Fibroblast of lung (primary cell): ENCODE measurements around the gene NDUFAF2.

Source experiments
- EZH2 ChIP-seq: IDR thresholded peaks from 2 replicates; pipeline ENCODE4 v1.5.1; 2012; ENCODE audit warnings: low read length, control low read depth, mild to moderate bottlenecking; ENCODE audit errors: missing control alignments
- TF ChIP-seq, protein P1 (sequence below), 2 donors: IDR thresholded peaks in 1 of 2; conservative IDR thresholded peaks in 1 of 2; 1 replicate in 1 of 2; 2 replicates in 1 of 2; pipeline ENCODE4 v1.5.1; 2011 to 2012; ENCODE audit warnings: low read length in 2 of 2, control low read depth in 1 of 2, inconsistent platforms in 1 of 2, low read depth in 1 of 2, mild to moderate bottlenecking in 1 of 2

DNA sequence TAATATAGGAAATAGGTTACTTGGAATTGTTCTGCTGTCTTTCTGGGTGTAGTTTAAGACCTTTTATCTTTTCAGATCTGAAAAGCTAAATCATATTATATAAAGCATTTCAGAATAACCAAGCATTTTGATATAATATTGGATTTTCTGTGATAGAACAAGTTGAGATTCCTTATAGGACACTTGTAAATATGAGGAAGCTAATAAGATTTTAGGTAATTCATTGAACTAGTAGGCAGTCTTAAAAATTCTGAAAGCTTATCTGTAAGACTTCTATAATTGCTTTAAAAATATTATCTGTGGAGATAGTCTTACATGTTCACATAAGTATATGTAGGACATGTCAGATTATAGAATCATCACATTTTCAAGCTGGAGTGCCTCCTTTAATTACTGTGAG is 114.5 kb downstream of the NDUFAF2 start:
- TF ChIP-seq, protein P1, sequence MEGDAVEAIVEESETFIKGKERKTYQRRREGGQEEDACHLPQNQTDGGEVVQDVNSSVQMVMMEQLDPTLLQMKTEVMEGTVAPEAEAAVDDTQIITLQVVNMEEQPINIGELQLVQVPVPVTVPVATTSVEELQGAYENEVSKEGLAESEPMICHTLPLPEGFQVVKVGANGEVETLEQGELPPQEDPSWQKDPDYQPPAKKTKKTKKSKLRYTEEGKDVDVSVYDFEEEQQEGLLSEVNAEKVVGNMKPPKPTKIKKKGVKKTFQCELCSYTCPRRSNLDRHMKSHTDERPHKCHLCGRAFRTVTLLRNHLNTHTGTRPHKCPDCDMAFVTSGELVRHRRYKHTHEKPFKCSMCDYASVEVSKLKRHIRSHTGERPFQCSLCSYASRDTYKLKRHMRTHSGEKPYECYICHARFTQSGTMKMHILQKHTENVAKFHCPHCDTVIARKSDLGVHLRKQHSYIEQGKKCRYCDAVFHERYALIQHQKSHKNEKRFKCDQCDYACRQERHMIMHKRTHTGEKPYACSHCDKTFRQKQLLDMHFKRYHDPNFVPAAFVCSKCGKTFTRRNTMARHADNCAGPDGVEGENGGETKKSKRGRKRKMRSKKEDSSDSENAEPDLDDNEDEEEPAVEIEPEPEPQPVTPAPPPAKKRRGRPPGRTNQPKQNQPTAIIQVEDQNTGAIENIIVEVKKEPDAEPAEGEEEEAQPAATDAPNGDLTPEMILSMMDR (conservative IDR thresholded peaks at IDR 0.05 in 1 of 2, IDR thresholded peaks at IDR 0.05 in 1 of 2; ENCODE audit: low read depth in 1 of 2, low read length in 2 of 2) = no peak
- TF ChIP-seq EZH2 = no peak
